ENCODE results near the gene KNDC1.

GRCh38 chr10:133242611-133243356 lies 82.8 kb downstream of the KNDC1 start:
- TF ChIP-seq ZNF274 (IDR thresholded peaks at IDR 0.05; ENCODE audit: low read depth, low read length), result no peak
- no peak for TF ChIP-seq YY1 (IDR thresholded peaks at IDR 0.05; ENCODE audit: insufficient read depth, insufficient read length)
